GM18519 (cell line): Measurements from ENCODE around the gene IMP4.

Experiments used
- ATAC-seq: cut with Tn5 transposase; IDR thresholded peaks from one replicate; pipeline ENCODE4 v1.9.1; 2021; ENCODE audit warnings: mild to moderate bottlenecking, moderate library complexity; ENCODE audit not compliant: unreplicated experiment, low FRiP score

The IMP4 gene

DNA sequence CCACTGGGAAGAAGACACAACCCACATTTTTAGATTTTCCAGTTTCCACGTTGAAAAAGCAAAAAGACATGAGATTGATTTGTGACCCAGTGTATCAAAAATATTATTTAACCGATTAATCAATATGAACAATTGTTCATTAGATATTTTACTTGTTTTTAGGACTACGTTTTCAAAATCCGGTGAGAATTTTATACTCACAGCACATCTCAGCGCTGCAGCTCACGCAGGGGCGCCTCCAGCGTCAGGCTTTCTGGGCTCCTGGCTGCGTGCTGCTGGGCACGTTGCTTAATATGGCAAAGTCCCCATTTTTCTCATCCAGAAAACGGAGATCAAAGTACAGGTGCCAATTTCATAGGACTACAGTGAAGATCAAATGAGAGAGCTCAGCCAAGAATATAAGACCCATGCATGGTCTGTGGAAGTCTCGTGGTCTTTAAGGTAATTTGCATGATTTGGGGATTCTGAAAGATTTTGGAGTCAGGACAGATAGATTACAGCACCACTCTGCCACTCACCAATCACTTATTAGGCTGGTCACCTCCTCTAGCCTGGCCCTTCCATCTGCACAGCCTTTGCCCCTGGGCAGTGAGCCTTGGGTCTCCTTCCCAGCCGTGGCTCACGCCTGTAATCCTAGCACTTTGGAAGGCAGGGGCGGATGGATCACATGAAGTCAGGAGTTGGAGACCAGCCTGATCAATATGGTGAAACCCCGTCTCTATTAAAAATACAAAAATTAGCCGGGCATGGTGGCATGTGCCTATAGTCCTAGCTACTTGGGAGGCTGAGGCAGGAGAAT, 49.4 kb downstream of the IMP4 start:
- no peak for ATAC-seq

DNA sequence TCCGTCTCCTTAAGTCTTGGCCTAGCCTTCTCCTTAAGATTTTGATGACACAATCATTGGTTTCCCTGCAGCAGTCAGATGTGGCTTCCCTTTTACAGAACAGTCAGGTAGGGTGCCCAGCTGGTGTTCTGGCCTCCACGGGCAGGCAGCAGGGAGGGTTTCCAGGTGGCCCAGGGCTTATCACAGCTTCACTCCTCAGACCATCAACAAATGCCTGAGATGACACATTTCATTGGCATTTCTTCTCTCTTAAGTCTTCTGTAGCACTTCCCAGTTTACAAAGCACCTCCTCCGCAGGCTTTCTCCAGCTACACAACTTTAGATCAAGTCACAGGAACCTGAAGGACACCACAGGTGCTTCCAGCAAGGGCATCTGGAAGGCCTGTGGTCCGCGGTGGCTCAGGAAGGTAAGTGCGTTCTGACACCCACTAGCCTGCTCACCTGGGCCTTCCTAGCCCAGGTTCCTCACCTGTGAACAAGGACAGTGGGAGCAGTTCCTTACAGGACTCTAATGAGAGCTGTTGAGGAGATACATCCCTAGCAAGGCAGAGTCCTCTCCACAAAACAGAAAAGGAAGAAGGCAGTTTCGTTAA, 50.7 kb downstream of the IMP4 start:
- no peak for ATAC-seq
